T-cell (primary cell): ENCODE data around the gene DDX3X. TPM values are rescaled to one million over a fixed set of nuclear protein-coding genes. Genes with fewer than 3 reads are reported as not detected.

ENCODE experiments used
- ATAC-seq, 4 experiments: fragments of 200-7000 bp in 3 of 4; fragments of 150-1000 bp in 1 of 4; cut with Tn5 transposase; replicated peaks in 1 of 4; 1 replicate in 3 of 4; 2 replicates in 1 of 4; pipeline ENCODE4 v1.10.0; 2021; ENCODE audit warnings: moderate library complexity in 3 of 4, mild to moderate bottlenecking in 2 of 4, moderate number of reproducible peaks in 1 of 4
- CTCF ChIA-PET, 2 donors: fragments of 300-600 bp; sonication (Branson Sonifier 250); formaldehyde crosslinking; loops; one replicate each; lab custom pipeline; 2022; ENCODE audit warnings: antibody characterized with exemption in 2 of 2; lab: Charles Lee
- POLR2A ChIA-PET, 2 donors: fragments of 300-600 bp; sonication (Branson Sonifier 250); formaldehyde crosslinking; loops; one replicate each; lab custom pipeline; 2022; ENCODE audit warnings: antibody characterized with exemption in 2 of 2; lab: Charles Lee
- DNase-seq, 35 experiments: peaks; one replicate each; pipeline versions ENCODE4 v3.0.0 to v3.0.0-alpha.2; 2013 to 2023
- H3K27ac ChIP-seq: one replicate; pipeline ENCODE4 v1.5.1; 2013; ENCODE audit warnings: low read length
- H3K27me3 ChIP-seq, 2 experiments: replicated peaks in 1 of 2; 1 replicate in 1 of 2; 2 replicates in 1 of 2; pipeline versions ENCODE4 v1.6.1 to v1.7.0; 2013; ENCODE audit warnings: low read length in 1 of 2, mixed read lengths in 1 of 2; ENCODE audit not compliant: control insufficient read depth in 2 of 2, insufficient read depth in 2 of 2; ENCODE audit errors: extremely low read depth in 1 of 2
- H3K36me3 ChIP-seq, 2 donors: 1 replicate in 1 of 2; 2 replicates in 1 of 2; pipeline versions ENCODE4 v1.6.1 to v1.7.0; 2013; ENCODE audit warnings: low read length in 1 of 2; ENCODE audit not compliant: control insufficient read depth in 2 of 2, insufficient read depth in 1 of 2; ENCODE audit errors: extremely low read depth in 1 of 2
- H3K4me1 ChIP-seq, 2 experiments: 1 replicate in 1 of 2; 2 replicates in 1 of 2; pipeline versions ENCODE4 v1.6.1 to v1.7.0; 2013; ENCODE audit warnings: low read length in 2 of 2, mixed read lengths in 1 of 2; ENCODE audit not compliant: insufficient read depth in 2 of 2, control insufficient read depth in 1 of 2; ENCODE audit errors: extremely low read depth in 1 of 2
- H3K4me3 ChIP-seq, 2 donors: 1 replicate in 1 of 2; 2 replicates in 1 of 2; pipeline versions ENCODE4 v1.5.1 to v1.7.0; 2013; ENCODE audit warnings: mild to moderate bottlenecking in 2 of 2, low read length in 1 of 2, moderate library complexity in 1 of 2; ENCODE audit not compliant: control insufficient read depth in 1 of 2; ENCODE audit errors: extremely low read depth in 1 of 2
- H3K9me3 ChIP-seq: 2 replicates; pipeline ENCODE4 v1.7.0; 2013
- H3K27ac Mint-ChIP-seq, 2 donors: one replicate each; pipeline ENCODE4 v1.8.0; 2020 to 2021; ENCODE audit warnings: mild to moderate bottlenecking in 2 of 2, mixed read lengths in 2 of 2
- H3K27me3 Mint-ChIP-seq, 2 donors: one replicate each; pipeline ENCODE4 v1.8.0; 2021 to 2022; ENCODE audit warnings: mixed read lengths in 2 of 2
- H3K36me3 Mint-ChIP-seq: one replicate; pipeline ENCODE4 v1.8.0; 2021; ENCODE audit warnings: mixed read lengths
- H3K4me1 Mint-ChIP-seq, 3 donors: one replicate each; pipeline ENCODE4 v1.8.0; 2020 to 2022; ENCODE audit warnings: mixed read lengths in 3 of 3, mild to moderate bottlenecking in 1 of 3
- H3K4me3 Mint-ChIP-seq, 3 donors: one replicate each; pipeline ENCODE4 v1.8.0; 2020 to 2022; ENCODE audit warnings: mild to moderate bottlenecking in 3 of 3, mixed read lengths in 3 of 3, moderate library complexity in 3 of 3
- H3K9me3 Mint-ChIP-seq, 3 donors: one replicate each; pipeline ENCODE4 v1.8.0; 2020 to 2022; ENCODE audit warnings: mixed read lengths in 3 of 3
- WGBS: methylation state at CpG from one replicate; pipeline ENCODE4 v1.1.5; 2013; ENCODE audit warnings: missing lambda C conversion rate; ENCODE audit not compliant: insufficient coverage; 5-methylcytosine and 5-hydroxymethylcytosine counted together
- total RNA-seq, 35 experiments: library from RNA in 6 of 35; stranded (reverse) in 6 of 35; fragments of 120-200 nt in 1 of 35; gene quantifications; one replicate each; pipeline versions ENCODE4 v1.2.1 to v1.2.4 and lab custom pipeline; 2013 to 2026

The DDX3X gene
- total RNA-seq, 5 donors from 2014 or later (not counting 1 experiment from before 2014, with no cell fraction given) = 253 to 1,077 (median 367) TPM

DNA sequence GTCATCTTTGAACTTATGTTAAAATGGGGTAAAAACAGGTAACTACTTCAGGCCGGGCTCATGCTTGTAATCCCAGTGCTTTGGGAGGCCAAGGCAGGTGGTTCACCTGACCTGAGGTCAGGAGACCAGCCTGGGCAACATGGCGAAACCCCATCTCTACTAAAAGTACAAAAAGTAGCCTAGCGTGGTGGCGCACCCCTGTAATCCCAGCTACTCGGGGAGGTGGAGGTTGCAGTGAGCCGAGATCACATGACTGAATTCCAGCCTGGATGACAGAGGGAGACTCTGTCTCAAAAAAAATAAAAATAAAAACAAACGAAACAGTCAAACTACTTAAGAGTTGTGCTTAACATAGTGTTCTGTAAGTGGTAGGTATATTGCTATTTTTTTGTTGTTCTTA is 2.5 kb downstream of the DDX3X start:
- peak overlapping the region; percentile 99 to 100 for H3K4me3 ChIP-seq
- Mint-ChIP-seq H3K27me3 (no peaks in the 10 kb centered on the region), H3K9me3 (no peaks in the 10 kb centered on the region), H3K4me1 (peaks cover 46 to 92% (median 63%) of the 10 kb centered on the region in 3 donors), H3K27ac (peak overlapping the region; percentile 100), H3K36me3 (peaks cover 15% of the 10 kb centered on the region), H3K4me3 (peak overlapping the region; percentile 94 to 97 (median 96))
- no peaks in the 10 kb centered on the region for H3K27me3 ChIP-seq
- ChIA-PET CTCF (no interaction called here), POLR2A (interaction anchor here (1.5 to 1.6 kb wide), 2 partner anchors 8 to 47 kb away, joined by 4 to 5 read pairs; no protein-coding TSS in a partner anchor)
- peaks cover 0 to 18% of the 10 kb centered on the region in 2 donors for H3K36me3 ChIP-seq
- H3K4me1 ChIP-seq = peaks cover 13 to 47% of the 10 kb centered on the region in 2 experiments
- DNase-seq = no peak
- no CpG with 5 or more reads among the region's 7 CpGs for WGBS
- no peaks in the 10 kb centered on the region for H3K9me3 ChIP-seq
- ATAC-seq = no peak
- H3K27ac ChIP-seq = peak overlapping the region; percentile 100

DNA sequence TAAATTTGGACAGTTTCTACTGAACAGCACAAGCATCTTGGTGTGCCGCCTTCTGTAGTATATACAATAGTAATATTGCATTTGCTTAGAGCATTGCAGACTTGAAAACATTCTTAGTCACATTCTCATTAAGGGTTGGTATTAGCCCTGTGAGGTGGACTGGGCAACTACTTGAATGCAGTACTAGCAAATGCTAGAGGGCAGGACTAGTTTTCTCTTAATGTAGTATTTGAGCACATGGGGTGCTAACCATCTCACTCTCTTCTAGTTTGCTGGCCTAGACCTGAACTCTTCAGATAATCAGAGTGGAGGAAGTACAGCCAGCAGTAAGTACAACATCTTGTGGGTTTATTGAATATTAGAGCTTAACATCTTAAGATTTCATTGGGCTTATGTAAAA is 3.2 kb downstream of the DDX3X start:
- H3K27ac Mint-ChIP-seq = peak overlapping the region; percentile 39 to 100
- POLR2A ChIA-PET = interaction anchor here (0.6 to 1.2 kb wide), 4 partner anchors 10 to 56 kb away, joined by 3 to 10 read pairs (median 4); no protein-coding TSS in a partner anchor
- DNase-seq (no peak), ATAC-seq (no peak)
- H3K4me1 ChIP-seq = peaks cover 13 to 45% of the 10 kb centered on the region in 2 experiments
- peaks cover 0 to 25% of the 10 kb centered on the region in 2 donors for H3K36me3 ChIP-seq
- H3K4me3 ChIP-seq = peak overlapping the region; percentile 47 to 99
- peaks cover 47 to 90% (median 66%) of the 10 kb centered on the region in 3 donors for H3K4me1 Mint-ChIP-seq
- no peaks in the 10 kb centered on the region for H3K27me3 ChIP-seq
- H3K27me3 Mint-ChIP-seq = no peaks in the 10 kb centered on the region
- H3K27ac ChIP-seq = no peak overlapping the region
- WGBS = no CpG with 5 or more reads among the region's 1 CpG
- H3K9me3 ChIP-seq = no peaks in the 10 kb centered on the region
- peaks cover 16% of the 10 kb centered on the region for H3K36me3 Mint-ChIP-seq
- no peaks in the 10 kb centered on the region for H3K9me3 Mint-ChIP-seq
- H3K4me3 Mint-ChIP-seq = peak overlapping the region; percentile 94 to 97 (median 96)
- CTCF ChIA-PET = interaction anchor here in 1 of 2 donors (0.7 to 1.0 kb wide), 3 partner anchors 13 to 156 kb away, joined by 3 to 4 read pairs (median 3); no protein-coding TSS in a partner anchor

DNA sequence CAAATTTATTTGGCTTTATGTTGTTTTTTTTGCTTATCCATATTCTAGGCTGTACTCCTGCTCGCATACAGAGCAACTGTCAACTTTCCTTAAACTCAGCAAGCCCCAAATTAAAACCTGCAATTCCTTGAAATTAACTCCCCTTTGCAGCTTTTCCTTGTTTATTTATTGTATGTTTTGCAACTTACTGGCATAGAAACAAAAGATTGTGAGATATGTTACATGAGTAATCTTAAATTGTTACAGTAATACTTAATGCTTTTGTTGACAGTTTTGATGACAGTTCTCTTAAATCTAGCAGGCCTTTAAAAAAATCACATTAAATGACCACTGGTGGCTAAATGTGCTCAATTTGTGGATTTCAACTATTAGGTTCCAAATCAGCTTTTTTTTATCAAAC is 4.5 kb downstream of the DDX3X start:
- Mint-ChIP-seq H3K27me3 (no peaks in the 10 kb centered on the region), H3K4me3 (peak overlapping the region; percentile 94 to 97 (median 96)), H3K9me3 (no peaks in the 10 kb centered on the region), H3K4me1 (peaks cover 50 to 85% (median 69%) of the 10 kb centered on the region in 3 donors), H3K27ac (peak overlapping the region; percentile 31 to 60), H3K36me3 (peaks cover 22% of the 10 kb centered on the region)
- Histone ChIP-seq H3K36me3 (peaks cover 0 to 38% of the 10 kb centered on the region in 2 donors), H3K27me3 (no peaks in the 10 kb centered on the region), H3K27ac (no peak overlapping the region), H3K4me3 (no peak overlapping the region), H3K9me3 (no peaks in the 10 kb centered on the region), H3K4me1 (peaks cover 12 to 45% of the 10 kb centered on the region in 2 experiments)
- no CpG with 5 or more reads among the region's 1 CpG for WGBS
- ChIA-PET CTCF (no interaction called here), POLR2A (interaction anchor here (0.6 to 1.5 kb wide), 3 partner anchors 9 to 160 kb away, joined by 3 to 11 read pairs (median 3); no protein-coding TSS in a partner anchor)
- ATAC-seq (no peak), DNase-seq (no peak)

DNA sequence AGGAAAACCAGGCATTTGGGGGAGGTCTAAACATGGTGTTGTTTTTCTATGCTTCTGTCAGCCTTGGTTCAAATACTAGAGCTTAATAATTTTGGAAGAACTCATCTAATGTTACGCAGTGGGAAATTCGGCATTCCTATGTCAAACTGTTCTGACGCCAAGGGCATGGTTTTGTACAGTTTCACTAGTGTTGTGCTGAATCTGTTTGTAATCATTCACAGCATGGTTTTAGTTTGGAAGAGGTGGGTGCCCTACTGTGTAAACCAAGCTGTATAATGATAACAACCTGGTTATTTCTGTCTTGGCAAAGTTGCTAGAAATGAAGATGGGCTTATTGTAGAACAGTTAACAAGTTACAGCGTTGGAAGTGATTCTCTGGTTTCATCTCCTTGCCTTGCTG is 5.2 kb downstream of the DDX3X start:
- peak overlapping the region; percentile 34 for H3K27ac ChIP-seq
- ChIA-PET POLR2A (interaction anchor here in 1 of 2 donors (1.5 kb wide), 1 partner anchor 8 kb away, joined by 11 read pairs; no protein-coding TSS in a partner anchor), CTCF (interaction anchor here in 1 of 2 donors (0.5 kb wide), 1 partner anchor 148 kb away, joined by 3 read pairs; no protein-coding TSS in a partner anchor)
- H3K9me3 ChIP-seq = no peaks in the 10 kb centered on the region
- Mint-ChIP-seq H3K4me1 (peaks cover 54 to 85% (median 75%) of the 10 kb centered on the region in 3 donors), H3K9me3 (no peaks in the 10 kb centered on the region), H3K27me3 (no peaks in the 10 kb centered on the region), H3K4me3 (peak overlapping the region; percentile 94 to 97 (median 96)), H3K36me3 (peaks cover 28% of the 10 kb centered on the region), H3K27ac (peak overlapping the region; percentile 60 to 77)
- H3K4me1 ChIP-seq = peaks cover 10 to 45% of the 10 kb centered on the region in 2 experiments
- no peaks in the 10 kb centered on the region for H3K27me3 ChIP-seq
- peaks cover 0 to 45% of the 10 kb centered on the region in 2 donors for H3K36me3 ChIP-seq
- no peak overlapping the region for H3K4me3 ChIP-seq
- DNase-seq (no peak), ATAC-seq (no peak)
- no CpG with 5 or more reads among the region's 4 CpGs for WGBS

DNA sequence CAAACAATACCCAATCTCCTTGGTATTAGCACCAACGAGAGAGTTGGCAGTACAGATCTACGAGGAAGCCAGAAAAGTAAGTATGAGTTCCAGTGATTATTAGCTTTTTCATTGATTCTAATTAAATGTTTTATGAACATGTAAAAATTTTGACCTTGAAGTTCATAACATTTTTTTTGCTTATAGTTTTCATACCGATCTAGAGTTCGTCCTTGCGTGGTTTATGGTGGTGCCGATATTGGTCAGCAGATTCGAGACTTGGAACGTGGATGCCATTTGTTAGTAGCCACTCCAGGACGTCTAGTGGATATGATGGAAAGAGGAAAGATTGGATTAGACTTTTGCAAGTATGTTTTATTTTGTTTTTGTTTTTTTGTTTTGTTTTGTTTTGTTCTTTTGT is 10.1 kb downstream of the DDX3X start:
- Mint-ChIP-seq H3K4me1 (peaks cover 32 to 64% (median 64%) of the 10 kb centered on the region in 3 donors), H3K9me3 (no peaks in the 10 kb centered on the region), H3K4me3 (peak overlapping the region in 1 of 3 donors; percentile 15), H3K27me3 (no peaks in the 10 kb centered on the region), H3K36me3 (peaks cover 46% of the 10 kb centered on the region), H3K27ac (no peak overlapping the region)
- ATAC-seq (no peak), DNase-seq (no peak)
- peaks cover 5 to 79% of the 10 kb centered on the region in 2 donors for H3K36me3 ChIP-seq
- no peak overlapping the region for H3K4me3 ChIP-seq
- ChIA-PET POLR2A (interaction anchor here in 1 of 2 donors (1.0 kb wide), 1 partner anchor 8 kb away, joined by 4 read pairs; no protein-coding TSS in a partner anchor), CTCF (interaction anchor here in 1 of 2 donors (0.7 kb wide), 1 partner anchor 11 kb away, joined by 3 read pairs; no protein-coding TSS in a partner anchor)
- 92% methylated on average over 4 of the region's 9 CpGs for WGBS
- H3K4me1 ChIP-seq = peaks cover 7 to 22% of the 10 kb centered on the region in 2 experiments
- H3K27ac ChIP-seq = no peak overlapping the region
- no peaks in the 10 kb centered on the region for H3K27me3 ChIP-seq
- H3K9me3 ChIP-seq = no peaks in the 10 kb centered on the region

DNA sequence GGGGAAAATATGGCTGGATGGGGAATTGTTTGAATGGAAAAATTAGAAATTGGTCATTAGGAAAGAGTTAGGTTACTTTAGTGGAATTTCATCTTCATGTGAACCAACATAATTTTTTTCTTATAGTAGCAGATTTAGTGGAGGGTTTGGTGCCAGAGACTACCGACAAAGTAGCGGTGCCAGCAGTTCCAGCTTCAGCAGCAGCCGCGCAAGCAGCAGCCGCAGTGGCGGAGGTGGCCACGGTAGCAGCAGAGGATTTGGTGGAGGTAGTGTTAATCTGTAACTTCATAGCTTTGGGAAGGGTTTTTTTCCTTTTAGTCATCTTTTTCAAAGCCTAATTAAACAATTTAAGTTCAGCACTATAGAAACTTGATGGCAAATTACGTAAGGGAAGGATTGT is 13.2 kb downstream of the DDX3X start:
- no peaks in the 10 kb centered on the region for H3K27me3 ChIP-seq
- Mint-ChIP-seq H3K27ac (no peak overlapping the region), H3K27me3 (no peaks in the 10 kb centered on the region), H3K4me1 (peaks cover 27 to 59% (median 56%) of the 10 kb centered on the region in 3 donors), H3K9me3 (no peaks in the 10 kb centered on the region), H3K36me3 (peaks cover 49% of the 10 kb centered on the region), H3K4me3 (no peak overlapping the region)
- peaks cover 5 to 61% of the 10 kb centered on the region in 2 donors for H3K36me3 ChIP-seq
- ATAC-seq = no peak
- no peak overlapping the region for H3K27ac ChIP-seq
- no CpG with 5 or more reads among the region's 8 CpGs for WGBS
- ChIA-PET CTCF (no interaction called here), POLR2A (interaction anchor here (0.9 to 2.4 kb wide), 4 partner anchors 9 to 14 kb away, joined by 3 to 11 read pairs (median 4); partner anchors contain the start of gene DDX3X (in 1 of the 2))
- peaks cover 0 to 5% of the 10 kb centered on the region in 2 experiments for H3K4me1 ChIP-seq
- no peak for DNase-seq
- H3K4me3 ChIP-seq = no peak overlapping the region
- H3K9me3 ChIP-seq = no peaks in the 10 kb centered on the region
